ENCODE data around the gene CAB39L. TPM values are rescaled to one million over a fixed set of nuclear protein-coding genes. Genes with fewer than 3 reads are reported as not detected.

The CAB39L gene
- total and polyA plus RNA-seq, 2 donors (not counting 3 experiments of a cell fraction or from before 2014, with no cell fraction given) = 3.1 to 7.2 TPM

GRCh38 chr13:49476529-49476928 is 32.7 kb upstream of the CAB39L start:
- no peaks in the 10 kb centered on the region for H3K4me1 ChIP-seq (ENCODE audit: control insufficient read depth, extremely low read depth, insufficient read depth, low read length)
- H3K79me2 ChIP-seq (ENCODE audit: control insufficient read depth, insufficient read depth, low read length) = no peaks in the 10 kb centered on the region
- no peak overlapping the region for H2AFZ ChIP-seq (ENCODE audit: low read depth, low read length)
- dilution Hi-C loops (cut with MboI; ENCODE audit: extremely low pct_ligation_motif_present, low sequenced_read_pairs) (no loop called here), intact Hi-C loops (cut with micrococcal nuclease) (no loop called here)
- H3K9me3 ChIP-seq (replicated peaks; ENCODE audit: control insufficient read depth, insufficient read depth, low read length) = no peaks in the 10 kb centered on the region
- FAIRE-seq (no peak), DNase-seq (ENCODE audit: low read depth, low spot score) (no peak)
- H3K36me3 ChIP-seq (ENCODE audit: control insufficient read depth in 2 of 2, extremely low read depth in 1 of 2, insufficient read depth in 2 of 2, low read length in 2 of 2) = no peaks in the 10 kb centered on the region
- H3K27ac ChIP-seq (ENCODE audit: insufficient read depth, low read depth, low read length) = no peak overlapping the region
- no TSS peak for BruUV-seq (replicated peaks)
- ChIA-PET CTCF (no interaction called here), POLR2A (no interaction called here)
- no peaks in the 10 kb centered on the region for H3K27me3 ChIP-seq (ENCODE audit: control insufficient read depth in 2 of 2, insufficient read depth in 2 of 2, low read length in 2 of 2)
- H3K9me1 ChIP-seq (replicated peaks; ENCODE audit: control insufficient read depth, extremely low read depth, insufficient read depth, low read length) = no peaks in the 10 kb centered on the region
- TF ChIP-seq POLR2AphosphoS5 (IDR thresholded peaks at IDR 0.05; ENCODE audit: insufficient read depth, low read depth, low read length) (no peak), POLR2A (IDR thresholded peaks at IDR 0.05; ENCODE audit: low read depth, low read length) (no peak), GATA2 (IDR thresholded peaks at IDR 0.05; ENCODE audit: insufficient read depth, insufficient read length, low read depth, low read length) (no peak), JUN (IDR thresholded peaks at IDR 0.05; ENCODE audit: borderline replicate concordance, insufficient read depth, insufficient read length, low read depth) (no peak), MYC (IDR thresholded peaks at IDR 0.05; ENCODE audit: low read depth, low read length) (no peak), EZH2 (IDR thresholded peaks at IDR 0.05; ENCODE audit: borderline replicate concordance, low read depth, low read length, severe bottlenecking) (no peak), CTCF (IDR thresholded peaks at IDR 0.05; ENCODE audit: extremely low read depth in 1 of 2, insufficient read depth in 1 of 2, low read depth in 1 of 2, low read length in 2 of 2) (no peak), FOS (IDR thresholded peaks at IDR 0.05; ENCODE audit: borderline replicate concordance, insufficient read depth, low read length) (no peak), MAX (IDR thresholded peaks at IDR 0.05; ENCODE audit: insufficient read depth, insufficient read length) (no peak)
- H4K20me1 ChIP-seq (replicated peaks; ENCODE audit: control insufficient read depth, extremely low read depth, insufficient read depth, low read length) = no peaks in the 10 kb centered on the region
- H3K4me2 ChIP-seq (ENCODE audit: insufficient read depth, low read length) = no peak overlapping the region
- no peak overlapping the region for H3K4me3 ChIP-seq (replicated peaks in 1 of 3; ENCODE audit: insufficient read depth in 1 of 3, low read depth in 1 of 3, low read length in 3 of 3)
- H3K9ac ChIP-seq (replicated peaks; ENCODE audit: extremely low read depth, insufficient read depth, low read length) = no peak overlapping the region

Measured in endothelial cell of umbilical vein (primary cell).